DOHH2 (cell line): ENCODE measurements around the gene TACR3.

ENCODE experiments used
- EZH2phosphoT487 ChIP-seq: fragments of 200-600 bp; sonication (generic); IDR thresholded peaks from 2 replicates; pipeline ENCODE4 v1.6.1; 2017; ENCODE audit warnings: borderline replicate concordance, mild to moderate bottlenecking, antibody characterized with exemption, low read length, moderate library complexity, mixed read lengths
- TF ChIP-seq, protein P1 (sequence below): fragments of 200-600 bp; sonication (generic); IDR thresholded peaks from one replicate; pipeline ENCODE4 v1.5.1; 2014; ENCODE audit warnings: antibody characterized with exemption, mild to moderate bottlenecking, low read depth, low read length; ENCODE audit not compliant: poor library complexity, severe bottlenecking

DNA sequence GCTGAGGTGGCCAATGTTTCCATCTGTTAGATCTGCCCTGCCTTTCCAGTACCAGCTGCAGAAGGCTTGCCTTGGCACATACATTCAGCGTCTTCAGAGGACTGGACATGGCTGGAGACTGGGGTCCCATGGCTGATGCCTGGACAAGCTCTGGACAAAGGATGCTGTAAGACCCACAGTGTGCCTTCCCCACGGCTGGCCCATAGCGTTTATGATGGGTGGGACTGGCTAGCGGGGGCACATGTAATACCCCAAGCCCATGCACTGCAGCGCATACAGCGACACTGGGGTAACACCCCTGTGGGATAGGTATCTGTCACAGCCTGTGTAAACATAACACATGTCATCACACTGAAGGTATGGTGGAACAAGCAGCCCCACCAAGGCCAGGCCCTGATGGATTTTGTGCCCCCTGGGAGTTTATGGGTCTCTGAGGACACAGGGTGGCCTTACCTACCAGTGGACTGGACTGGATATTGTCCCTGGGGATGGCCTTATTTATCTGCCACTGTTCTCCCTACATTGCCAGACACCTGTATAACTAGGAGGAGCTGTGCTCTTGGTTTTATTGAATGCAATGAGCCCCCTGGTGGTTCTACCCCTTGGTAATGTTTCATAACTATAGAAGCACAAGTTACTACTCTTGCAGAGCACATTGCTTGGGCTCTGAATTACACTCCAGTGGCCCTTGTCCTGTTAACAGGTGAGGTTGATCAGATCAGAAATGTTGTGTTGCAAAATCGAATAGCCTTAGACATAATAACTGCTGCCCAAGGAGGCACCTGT, 34.3 kb upstream of the TACR3 start:
- TF ChIP-seq, protein P1, sequence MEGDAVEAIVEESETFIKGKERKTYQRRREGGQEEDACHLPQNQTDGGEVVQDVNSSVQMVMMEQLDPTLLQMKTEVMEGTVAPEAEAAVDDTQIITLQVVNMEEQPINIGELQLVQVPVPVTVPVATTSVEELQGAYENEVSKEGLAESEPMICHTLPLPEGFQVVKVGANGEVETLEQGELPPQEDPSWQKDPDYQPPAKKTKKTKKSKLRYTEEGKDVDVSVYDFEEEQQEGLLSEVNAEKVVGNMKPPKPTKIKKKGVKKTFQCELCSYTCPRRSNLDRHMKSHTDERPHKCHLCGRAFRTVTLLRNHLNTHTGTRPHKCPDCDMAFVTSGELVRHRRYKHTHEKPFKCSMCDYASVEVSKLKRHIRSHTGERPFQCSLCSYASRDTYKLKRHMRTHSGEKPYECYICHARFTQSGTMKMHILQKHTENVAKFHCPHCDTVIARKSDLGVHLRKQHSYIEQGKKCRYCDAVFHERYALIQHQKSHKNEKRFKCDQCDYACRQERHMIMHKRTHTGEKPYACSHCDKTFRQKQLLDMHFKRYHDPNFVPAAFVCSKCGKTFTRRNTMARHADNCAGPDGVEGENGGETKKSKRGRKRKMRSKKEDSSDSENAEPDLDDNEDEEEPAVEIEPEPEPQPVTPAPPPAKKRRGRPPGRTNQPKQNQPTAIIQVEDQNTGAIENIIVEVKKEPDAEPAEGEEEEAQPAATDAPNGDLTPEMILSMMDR, result no peak
- no peak for TF ChIP-seq EZH2phosphoT487
